ENCODE measurements around the gene CSF1. TPM values are rescaled to one million over a fixed set of nuclear protein-coding genes. Genes with fewer than 3 reads are reported as not detected.
"Not testable (repeated sequence)": the region's sequence is repeated elsewhere in the genome, so short reads cannot be mapped to it uniquely, and the experiment has no call there.

The CSF1 gene
- total RNA-seq, 1 donor from 2014 or later: 21.1 TPM

GRCh38 chr1:109902204-109902985, 8.3 kb upstream of the CSF1 start:
- DNase-seq: no peak

GRCh38 chr1:109903376-109903930, 7.2 kb upstream of the CSF1 start:
- DNase-seq: no peak

DNA sequence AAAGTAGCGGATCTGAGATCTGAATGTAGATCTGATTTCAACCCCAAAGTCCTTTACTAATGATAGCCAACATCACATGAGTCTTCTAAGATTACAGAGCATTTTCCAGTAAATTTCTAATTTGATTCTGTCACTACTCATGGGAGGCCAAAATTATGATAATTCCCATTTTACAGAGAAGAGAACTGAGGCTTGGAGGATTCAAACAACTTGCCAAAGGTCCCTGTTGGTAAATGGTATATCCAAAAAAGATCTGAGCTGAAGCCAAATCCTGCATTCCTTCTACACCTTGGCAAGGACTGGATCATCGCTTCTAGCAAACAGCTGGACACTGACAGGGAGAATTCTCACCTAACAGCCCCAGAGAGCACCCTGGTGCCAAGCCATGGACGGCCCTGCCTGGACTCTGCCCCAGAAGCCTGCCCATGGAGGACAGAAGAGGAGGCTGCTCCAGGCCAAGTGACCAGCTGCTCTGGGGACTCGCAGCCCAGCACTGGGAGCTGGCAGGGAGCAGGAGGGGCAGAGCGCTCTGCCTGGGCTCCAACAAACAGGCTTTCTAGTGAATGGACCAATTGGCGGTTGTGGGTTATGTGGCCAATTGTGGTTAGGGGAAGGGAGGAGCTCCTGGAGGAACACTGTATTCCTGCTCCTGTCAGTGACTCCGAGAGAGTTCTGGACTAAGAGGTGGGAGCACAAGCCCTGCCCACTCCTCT, 6.4 kb upstream of the CSF1 start:
- no peak for DNase-seq

- no peak for DNase-seq
Observed at GRCh38 chr1:109905491-109905890, 5.2 kb upstream of the CSF1 start.

DNA sequence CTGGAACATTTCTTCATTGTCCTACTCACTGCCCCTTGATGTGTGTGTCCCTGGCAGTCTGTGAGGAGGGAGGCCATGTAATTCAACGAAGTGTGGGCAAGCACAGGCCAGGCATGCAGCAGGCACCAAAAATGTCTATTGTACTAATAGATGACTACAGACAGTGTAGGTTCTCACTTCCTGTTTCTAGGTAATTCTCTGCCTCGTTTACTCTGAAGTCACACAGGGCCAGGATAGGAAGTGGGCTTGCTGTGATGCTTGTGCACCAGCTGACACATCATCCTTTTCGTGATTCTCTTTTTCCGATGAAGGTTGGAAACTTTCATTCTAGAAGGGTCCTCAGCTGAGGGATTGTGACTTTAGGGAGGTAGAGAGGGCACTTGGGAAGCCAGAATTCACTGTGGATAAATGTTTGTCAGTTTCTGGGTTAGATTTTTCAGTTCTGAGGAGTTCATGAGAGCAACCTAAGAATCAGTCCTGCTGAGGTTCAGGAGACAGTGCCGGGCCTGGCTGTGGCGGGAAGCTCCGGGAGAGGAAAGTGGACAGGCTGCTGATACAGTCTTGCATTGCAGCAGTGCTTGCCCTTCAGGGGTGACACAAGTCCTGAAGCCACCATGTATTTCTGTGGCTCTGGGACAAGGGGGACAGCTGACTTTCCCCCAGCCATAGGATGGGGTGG, 4.3 kb upstream of the CSF1 start:
- DNase-seq: peak; percentile 26

DNA sequence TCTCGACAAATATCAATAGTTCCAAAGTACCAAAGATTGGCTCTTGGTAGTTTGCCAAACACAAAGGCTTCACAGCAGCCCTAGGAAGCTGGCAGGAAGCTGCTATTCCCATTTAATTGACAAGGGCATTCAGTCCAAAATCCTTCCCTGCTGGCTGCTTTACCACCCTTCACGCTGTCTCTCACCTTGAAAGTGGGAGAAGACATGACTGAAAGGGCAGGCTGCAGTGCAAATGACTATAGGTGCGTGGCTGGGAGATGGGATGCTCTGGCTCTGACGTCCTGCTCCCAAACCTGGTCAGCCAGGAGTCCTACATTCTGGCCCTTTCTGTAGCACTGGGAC, 3.8 kb upstream of the CSF1 start:
- no peak for DNase-seq

- no peak for DNase-seq
Observed at GRCh38 chr1:109907190-109907774, 3.4 kb upstream of the CSF1 start.

DNA sequence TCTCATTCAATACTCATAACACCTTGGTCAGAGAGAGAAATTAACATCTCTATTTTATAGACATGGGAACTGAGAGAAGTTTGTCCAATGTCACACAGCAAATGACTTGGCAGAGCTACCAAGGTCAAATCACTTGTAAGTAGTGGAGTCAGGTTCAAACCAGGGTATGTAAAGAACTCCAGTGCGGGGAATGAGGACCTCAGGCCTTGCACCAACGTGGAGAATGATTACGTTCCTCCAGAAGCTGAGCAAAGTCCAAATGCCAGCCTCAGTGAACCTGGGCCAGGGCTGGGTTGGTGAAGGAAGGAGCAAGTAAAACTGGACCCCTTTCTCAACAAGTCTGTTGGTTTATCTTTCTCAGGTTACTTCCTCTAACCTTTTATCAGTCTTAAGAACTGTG, 1.8 kb upstream of the CSF1 start:
- no peak for DNase-seq

- no peak for DNase-seq
Observed at GRCh38 chr1:109909561-109909960, 1.1 kb upstream of the CSF1 start.

- peak; percentile 43 for DNase-seq
Observed at GRCh38 chr1:109910963-109911798, 532 bp downstream of the CSF1 start.

DNA sequence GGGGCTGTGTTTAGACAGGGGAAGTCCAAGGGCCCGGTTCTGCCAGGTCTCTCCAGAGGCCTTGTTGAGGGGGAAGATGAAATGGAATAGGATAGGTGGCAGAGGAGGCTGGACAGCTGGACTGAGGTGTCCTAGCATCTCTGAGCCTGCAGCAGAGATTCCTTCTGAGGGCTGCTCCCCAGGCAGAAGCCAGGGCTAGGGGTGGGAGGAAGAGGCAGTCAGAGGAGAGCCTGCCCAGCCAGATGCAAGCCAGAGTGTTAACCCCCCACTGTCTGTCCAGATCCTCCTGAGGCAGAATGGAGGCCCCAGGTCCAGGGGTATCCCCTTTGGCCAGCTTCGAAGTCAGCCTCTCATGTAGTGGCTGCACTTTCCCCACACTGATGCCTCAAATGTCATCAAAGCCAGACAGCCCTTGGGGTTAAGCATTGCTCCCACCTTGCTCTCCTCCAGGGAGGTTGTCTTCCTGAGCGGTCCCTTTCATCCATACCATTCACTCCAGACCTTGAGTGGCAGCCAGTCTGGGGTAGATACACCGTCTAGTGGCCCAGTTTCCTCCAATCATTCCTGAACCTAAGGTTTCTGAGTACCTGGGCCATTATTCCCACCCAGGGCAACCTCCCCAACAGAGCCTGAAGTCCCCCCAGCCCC, 1.7 kb downstream of the CSF1 start:
- no peak for DNase-seq

- DNase-seq: no peak
Observed at GRCh38 chr1:109912873-109913272, 2.2 kb downstream of the CSF1 start.

- DNase-seq: no peak
Observed at GRCh38 chr1:109913360-109913879, 2.8 kb downstream of the CSF1 start.

- DNase-seq: no peak
Observed at GRCh38 chr1:109914587-109915240, 4.1 kb downstream of the CSF1 start.

- DNase-seq: no peak
Observed at GRCh38 chr1:109917051-109917767, 6.6 kb downstream of the CSF1 start.

GRCh38 chr1:109917768-109918606, 7.3 kb downstream of the CSF1 start:
- peak; percentile 36 for DNase-seq

DNA sequence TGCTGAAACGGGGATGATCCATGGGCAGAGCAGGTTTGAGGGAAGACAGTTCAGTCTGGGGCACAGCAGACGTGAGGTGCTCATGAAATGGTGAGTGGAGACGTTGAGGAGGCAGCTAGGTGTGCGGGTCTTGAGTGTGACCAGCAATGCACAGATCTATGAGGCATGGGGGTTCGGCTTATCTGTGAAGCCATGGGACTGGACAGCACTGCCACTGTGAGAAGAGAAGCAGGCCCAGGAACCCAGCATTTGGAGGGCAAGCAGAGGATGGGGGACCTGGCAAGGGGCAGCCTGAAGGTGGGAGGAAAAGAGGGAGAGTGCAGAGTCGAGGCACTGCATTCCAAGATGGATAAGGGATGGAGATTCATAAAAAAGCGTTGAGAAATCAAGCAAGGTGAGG, 8.0 kb downstream of the CSF1 start:
- DNase-seq: no peak

GRCh38 chr1:109919303-109919702, 8.7 kb downstream of the CSF1 start:
- DNase-seq: no peak

DNA sequence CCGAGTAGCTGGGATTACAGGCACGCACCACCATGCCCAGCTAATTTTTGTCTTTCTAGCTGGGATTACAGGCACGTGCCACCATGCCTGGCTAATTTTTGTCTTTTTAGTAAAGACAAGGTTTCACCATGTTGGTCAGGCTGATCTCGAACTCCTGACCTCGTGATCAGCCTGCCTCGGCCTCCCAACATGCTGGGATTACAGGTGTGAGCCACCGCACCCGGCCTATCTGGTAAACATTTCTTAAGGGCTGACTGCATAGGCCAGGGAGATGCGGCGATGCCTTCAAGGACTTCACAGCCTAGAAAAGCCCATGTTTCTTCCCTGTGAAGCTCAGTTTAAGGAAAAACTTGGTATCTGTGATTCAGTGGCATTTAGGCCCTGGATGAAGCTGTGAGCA, 9.7 kb downstream of the CSF1 start:
- not testable (repeated sequence) for DNase-seq

All from dermis blood vessel endothelial cell (primary cell).